T-cell (primary cell): Measurements from ENCODE around the gene CCDC117. TPM values are rescaled to one million over a fixed set of nuclear protein-coding genes. Genes with fewer than 3 reads are reported as not detected.
A peak's percentile ranks its signal among the peaks of the same experiment; 100 is the strongest.

ENCODE experiments used
- ATAC-seq, 4 experiments: fragments of 200-7000 bp in 3 of 4; fragments of 150-1000 bp in 1 of 4; cut with Tn5 transposase; replicated peaks in 1 of 4; 1 replicate in 3 of 4; 2 replicates in 1 of 4; pipeline ENCODE4 v1.10.0; 2021; ENCODE audit warnings: moderate library complexity in 3 of 4, mild to moderate bottlenecking in 2 of 4, moderate number of reproducible peaks in 1 of 4
- CTCF ChIA-PET, 2 donors: fragments of 300-600 bp; sonication (Branson Sonifier 250); formaldehyde crosslinking; loops; one replicate each; lab custom pipeline; 2022; ENCODE audit warnings: antibody characterized with exemption in 2 of 2; lab: Charles Lee
- POLR2A ChIA-PET, 2 donors: fragments of 300-600 bp; sonication (Branson Sonifier 250); formaldehyde crosslinking; loops; one replicate each; lab custom pipeline; 2022; ENCODE audit warnings: antibody characterized with exemption in 2 of 2; lab: Charles Lee
- DNase-seq, 35 experiments: peaks; one replicate each; pipeline versions ENCODE4 v3.0.0 to v3.0.0-alpha.2; 2013 to 2023
- H3K27ac ChIP-seq: one replicate; pipeline ENCODE4 v1.5.1; 2013; ENCODE audit warnings: low read length
- H3K27me3 ChIP-seq, 2 experiments: replicated peaks in 1 of 2; 1 replicate in 1 of 2; 2 replicates in 1 of 2; pipeline versions ENCODE4 v1.6.1 to v1.7.0; 2013; ENCODE audit warnings: low read length in 1 of 2, mixed read lengths in 1 of 2; ENCODE audit not compliant: control insufficient read depth in 2 of 2, insufficient read depth in 2 of 2; ENCODE audit errors: extremely low read depth in 1 of 2
- H3K36me3 ChIP-seq, 2 donors: 1 replicate in 1 of 2; 2 replicates in 1 of 2; pipeline versions ENCODE4 v1.6.1 to v1.7.0; 2013; ENCODE audit warnings: low read length in 1 of 2; ENCODE audit not compliant: control insufficient read depth in 2 of 2, insufficient read depth in 1 of 2; ENCODE audit errors: extremely low read depth in 1 of 2
- H3K4me1 ChIP-seq, 2 experiments: 1 replicate in 1 of 2; 2 replicates in 1 of 2; pipeline versions ENCODE4 v1.6.1 to v1.7.0; 2013; ENCODE audit warnings: low read length in 2 of 2, mixed read lengths in 1 of 2; ENCODE audit not compliant: insufficient read depth in 2 of 2, control insufficient read depth in 1 of 2; ENCODE audit errors: extremely low read depth in 1 of 2
- H3K4me3 ChIP-seq, 2 donors: 1 replicate in 1 of 2; 2 replicates in 1 of 2; pipeline versions ENCODE4 v1.5.1 to v1.7.0; 2013; ENCODE audit warnings: mild to moderate bottlenecking in 2 of 2, low read length in 1 of 2, moderate library complexity in 1 of 2; ENCODE audit not compliant: control insufficient read depth in 1 of 2; ENCODE audit errors: extremely low read depth in 1 of 2
- H3K9me3 ChIP-seq: 2 replicates; pipeline ENCODE4 v1.7.0; 2013
- H3K27ac Mint-ChIP-seq, 2 donors: one replicate each; pipeline ENCODE4 v1.8.0; 2020 to 2021; ENCODE audit warnings: mild to moderate bottlenecking in 2 of 2, mixed read lengths in 2 of 2
- H3K27me3 Mint-ChIP-seq, 2 donors: one replicate each; pipeline ENCODE4 v1.8.0; 2021 to 2022; ENCODE audit warnings: mixed read lengths in 2 of 2
- H3K36me3 Mint-ChIP-seq: one replicate; pipeline ENCODE4 v1.8.0; 2021; ENCODE audit warnings: mixed read lengths
- H3K4me1 Mint-ChIP-seq, 3 donors: one replicate each; pipeline ENCODE4 v1.8.0; 2020 to 2022; ENCODE audit warnings: mixed read lengths in 3 of 3, mild to moderate bottlenecking in 1 of 3
- H3K4me3 Mint-ChIP-seq, 3 donors: one replicate each; pipeline ENCODE4 v1.8.0; 2020 to 2022; ENCODE audit warnings: mild to moderate bottlenecking in 3 of 3, mixed read lengths in 3 of 3, moderate library complexity in 3 of 3
- H3K9me3 Mint-ChIP-seq, 3 donors: one replicate each; pipeline ENCODE4 v1.8.0; 2020 to 2022; ENCODE audit warnings: mixed read lengths in 3 of 3
- WGBS: methylation state at CpG from one replicate; pipeline ENCODE4 v1.1.5; 2013; ENCODE audit warnings: missing lambda C conversion rate; ENCODE audit not compliant: insufficient coverage; 5-methylcytosine and 5-hydroxymethylcytosine counted together
- total RNA-seq, 35 experiments: library from RNA in 6 of 35; stranded (reverse) in 6 of 35; fragments of 120-200 nt in 1 of 35; gene quantifications; one replicate each; pipeline versions ENCODE4 v1.2.1 to v1.2.4 and lab custom pipeline; 2013 to 2026

Gene CCDC117
- total RNA-seq, 5 donors from 2014 or later (not counting 1 experiment from before 2014, with no cell fraction given): 14.4 to 22.7 (median 17.4) TPM

DNA sequence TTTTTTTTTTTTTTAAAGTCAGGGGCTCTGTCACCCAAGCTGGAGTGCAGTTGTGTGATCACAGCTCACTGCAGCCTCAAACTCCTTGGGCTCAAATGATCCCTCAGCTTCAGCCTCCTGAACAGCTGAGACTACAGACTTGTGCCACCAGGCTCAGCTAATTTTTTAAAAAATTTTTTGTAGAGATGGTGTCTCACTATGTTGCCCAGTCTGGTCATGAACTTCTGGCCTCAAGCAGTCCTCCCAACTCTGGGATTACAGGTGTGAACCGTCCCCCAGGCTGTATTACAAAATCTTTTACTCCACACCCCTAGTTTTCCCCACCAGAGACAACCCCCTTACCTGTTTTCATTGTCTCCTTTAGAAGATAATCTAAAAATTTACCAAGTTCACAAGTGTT lies 1.9 kb downstream of the CCDC117 start:
- no peaks in the 10 kb centered on the region for H3K27me3 ChIP-seq
- ATAC-seq (no peak), DNase-seq (no peak)
- Mint-ChIP-seq H3K27ac (peak overlapping the region; percentile 34 to 50), H3K36me3 (peaks cover 13% of the 10 kb centered on the region), H3K4me1 (peaks cover 40 to 44% (median 42%) of the 10 kb centered on the region in 3 donors), H3K9me3 (no peaks in the 10 kb centered on the region), H3K27me3 (no peaks in the 10 kb centered on the region), H3K4me3 (peak overlapping the region; percentile 97 to 98 (median 97))
- no peak overlapping the region for H3K27ac ChIP-seq
- no peak overlapping the region for H3K4me3 ChIP-seq
- H3K4me1 ChIP-seq: peaks cover 7 to 41% of the 10 kb centered on the region in 2 experiments
- CTCF ChIA-PET: interaction anchor here (0.9 to 1.1 kb wide), 2 partner anchors 12 to 36 kb away, joined by 3 read pairs; no protein-coding TSS in a partner anchor
- no CpG with 5 or more reads among the region's 1 CpG for WGBS
- H3K9me3 ChIP-seq: no peaks in the 10 kb centered on the region
- POLR2A ChIA-PET: no interaction called here
- H3K36me3 ChIP-seq: peaks cover 4 to 22% of the 10 kb centered on the region in 2 donors

DNA sequence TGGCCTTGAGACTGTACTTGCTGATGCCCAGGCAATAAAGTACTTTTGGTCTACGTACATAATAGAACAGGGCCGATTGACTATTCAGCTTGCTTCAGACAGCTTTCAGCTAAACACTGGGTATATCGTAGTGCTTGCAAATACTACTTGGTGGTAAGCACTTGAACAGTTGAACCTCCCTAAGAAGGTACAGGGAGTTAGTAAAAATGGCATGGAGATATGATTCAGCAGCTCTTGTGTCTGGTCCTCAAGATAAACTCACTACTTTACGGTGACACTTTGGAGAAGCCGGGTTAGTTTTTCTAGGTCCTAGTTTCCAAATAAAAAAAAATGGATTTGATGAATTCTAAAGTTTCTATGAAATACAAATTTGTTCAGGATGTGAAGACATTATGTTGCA lies 7.3 kb downstream of the CCDC117 start:
- peaks cover 23% of the 10 kb centered on the region for H3K36me3 Mint-ChIP-seq
- Histone ChIP-seq H3K27me3 (no peaks in the 10 kb centered on the region), H3K4me1 (peaks cover 3 to 20% of the 10 kb centered on the region in 2 experiments), H3K4me3 (no peak overlapping the region), H3K27ac (no peak overlapping the region), H3K9me3 (no peaks in the 10 kb centered on the region), H3K36me3 (peaks cover 4 to 60% of the 10 kb centered on the region in 2 donors)
- no peak overlapping the region for H3K27ac Mint-ChIP-seq
- no peaks in the 10 kb centered on the region for H3K9me3 Mint-ChIP-seq
- 92% methylated on average over 2 of the region's 5 CpGs for WGBS
- H3K4me1 Mint-ChIP-seq: peaks cover 26 to 45% (median 41%) of the 10 kb centered on the region in 3 donors
- H3K4me3 Mint-ChIP-seq: no peak overlapping the region
- POLR2A ChIA-PET: no interaction called here
- CTCF ChIA-PET: interaction anchor here (0.6 kb wide), 2 partner anchors 33 to 256 kb away, joined by 3 read pairs; no protein-coding TSS in a partner anchor
- no peak for ATAC-seq
- no peaks in the 10 kb centered on the region for H3K27me3 Mint-ChIP-seq
- no peak for DNase-seq

DNA sequence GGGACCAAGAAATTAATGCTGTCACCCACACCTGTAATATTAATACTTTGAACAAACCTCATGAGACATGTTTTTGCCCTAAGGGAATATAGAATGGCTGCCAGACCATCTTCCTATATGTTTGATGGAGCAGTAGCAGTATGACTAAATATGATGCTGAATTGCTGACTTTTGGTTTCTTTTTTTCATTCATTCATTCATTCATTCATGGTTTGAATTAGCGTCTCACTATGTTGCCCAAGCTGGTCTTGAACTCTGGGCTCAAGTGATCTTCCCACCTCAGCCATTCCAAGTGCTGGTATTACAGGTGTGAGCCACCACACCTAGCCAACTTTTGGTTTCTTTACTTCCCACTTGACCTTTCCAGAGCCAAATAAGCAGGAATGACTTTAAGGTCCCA lies 7.8 kb downstream of the CCDC117 start:
- Mint-ChIP-seq H3K9me3 (no peaks in the 10 kb centered on the region), H3K36me3 (peaks cover 24% of the 10 kb centered on the region), H3K4me1 (peaks cover 21 to 42% (median 38%) of the 10 kb centered on the region in 3 donors), H3K27ac (no peak overlapping the region), H3K4me3 (no peak overlapping the region), H3K27me3 (no peaks in the 10 kb centered on the region)
- 75% methylated on average over 1 of the region's 1 CpG for WGBS
- ATAC-seq (no peak), DNase-seq (no peak)
- H3K27me3 ChIP-seq: no peaks in the 10 kb centered on the region
- ChIA-PET CTCF (interaction anchor here in 1 of 2 donors (0.6 kb wide), 1 partner anchor 7 kb away, joined by 3 read pairs; no protein-coding TSS in a partner anchor), POLR2A (no interaction called here)
- H3K9me3 ChIP-seq: no peaks in the 10 kb centered on the region
- H3K4me1 ChIP-seq: peaks cover 3 to 17% of the 10 kb centered on the region in 2 experiments
- H3K4me3 ChIP-seq: no peak overlapping the region
- no peak overlapping the region for H3K27ac ChIP-seq
- peaks cover 4 to 59% of the 10 kb centered on the region in 2 donors for H3K36me3 ChIP-seq

DNA sequence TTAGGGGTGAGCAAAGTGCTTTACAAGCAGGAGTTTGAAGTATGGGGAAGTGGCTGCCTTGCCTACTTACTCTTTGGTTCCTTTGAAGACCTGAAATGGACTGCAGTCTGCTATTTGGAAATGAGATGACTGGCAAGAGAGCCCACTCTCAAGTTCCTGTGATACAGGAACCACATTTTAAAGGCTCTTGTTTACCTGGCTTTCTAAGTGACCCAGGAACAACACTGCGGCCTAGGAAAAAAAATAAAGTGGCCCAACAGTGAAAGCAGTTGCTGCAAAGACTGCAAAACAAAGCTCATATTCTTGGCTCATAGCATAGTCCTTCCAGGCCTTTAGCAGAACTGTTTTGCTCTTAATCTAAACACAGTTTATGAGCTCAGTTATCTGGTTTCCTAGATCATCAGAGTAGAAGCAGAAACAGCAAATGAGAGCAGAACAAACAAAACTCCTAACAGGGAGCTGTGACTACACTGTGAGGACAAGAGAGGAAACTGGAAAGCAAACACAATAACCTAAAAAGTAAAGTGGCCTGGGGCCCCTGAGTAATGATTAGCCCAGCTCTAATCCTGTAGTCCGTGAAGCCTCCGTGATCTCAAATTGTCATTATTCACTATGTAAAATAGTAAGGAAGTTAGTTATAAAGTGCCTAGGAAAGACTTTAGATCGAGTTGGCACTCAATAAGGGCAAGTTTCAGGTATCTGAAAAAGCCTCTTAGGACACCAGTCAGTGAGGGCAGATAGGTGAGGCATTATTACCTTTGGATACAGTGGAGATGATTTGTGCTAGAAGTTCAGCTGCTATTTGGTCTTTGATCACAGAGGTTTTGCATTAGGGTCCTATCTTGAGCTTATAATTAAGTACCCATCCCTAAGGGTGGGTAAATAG lies 11.5 kb downstream of the CCDC117 start:
- H3K27me3 ChIP-seq: no peaks in the 10 kb centered on the region
- H3K27ac Mint-ChIP-seq: peak overlapping the region in 1 of 2 donors; percentile 34
- H3K4me3 Mint-ChIP-seq: no peak overlapping the region
- H3K9me3 Mint-ChIP-seq: no peaks in the 10 kb centered on the region
- POLR2A ChIA-PET: interaction anchor here (0.7 to 0.9 kb wide), 3 partner anchors 11 to 13 kb away, joined by 3 read pairs; partner anchors contain the start of gene CCDC117 (in 1 of the 2)
- peaks cover 39% of the 10 kb centered on the region for H3K36me3 Mint-ChIP-seq
- peaks cover 0 to 20% (median 17%) of the 10 kb centered on the region in 3 donors for H3K4me1 Mint-ChIP-seq
- H3K4me1 ChIP-seq: no peaks in the 10 kb centered on the region
- ATAC-seq: no peak
- DNase-seq: no peak
- H3K9me3 ChIP-seq: no peaks in the 10 kb centered on the region
- 79% methylated on average over 2 of the region's 4 CpGs for WGBS
- no peak overlapping the region for H3K27ac ChIP-seq
- H3K27me3 Mint-ChIP-seq: no peaks in the 10 kb centered on the region
- H3K4me3 ChIP-seq: no peak overlapping the region
- CTCF ChIA-PET: interaction anchor here (0.6 to 0.8 kb wide), 5 partner anchors 9 to 256 kb away, joined by 3 to 4 read pairs (median 3); partner anchors contain the start of gene CCDC117 (in 1 of the 2)
- H3K36me3 ChIP-seq: peaks cover 5 to 64% of the 10 kb centered on the region in 2 donors

DNA sequence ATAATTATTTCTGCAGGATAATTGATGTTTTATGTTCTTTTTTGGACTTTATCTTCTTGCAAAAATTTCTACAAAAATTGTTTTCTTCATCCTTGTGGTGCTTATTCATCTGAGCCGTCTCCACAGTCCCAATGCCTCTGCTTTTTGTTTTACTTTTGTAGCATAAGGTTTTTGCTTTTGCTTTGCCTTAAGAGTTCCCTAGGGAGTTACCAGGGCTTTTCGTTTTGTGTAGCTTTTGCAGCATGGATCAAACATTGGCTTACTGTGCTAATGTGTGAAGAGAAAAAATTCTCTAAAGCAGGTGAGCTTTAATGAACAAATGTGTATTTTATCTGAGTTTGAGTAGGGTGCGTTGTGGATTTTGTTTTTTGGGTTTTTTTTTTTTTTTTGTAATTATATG lies 16.1 kb downstream of the CCDC117 start:
- POLR2A ChIA-PET: interaction anchor here in 1 of 2 donors (0.5 kb wide), 1 partner anchor 20 kb away, joined by 4 read pairs; no protein-coding TSS in a partner anchor
- Histone ChIP-seq H3K4me3 (no peak overlapping the region), H3K4me1 (peaks cover 6 to 31% of the 10 kb centered on the region in 2 experiments), H3K27me3 (no peaks in the 10 kb centered on the region), H3K27ac (no peak overlapping the region), H3K36me3 (peaks cover 5 to 36% of the 10 kb centered on the region in 2 donors), H3K9me3 (no peaks in the 10 kb centered on the region)
- WGBS: 67% methylated on average over 1 of the region's 3 CpGs
- H3K27me3 Mint-ChIP-seq: no peaks in the 10 kb centered on the region
- H3K9me3 Mint-ChIP-seq: no peaks in the 10 kb centered on the region
- peaks cover 32 to 37% (median 34%) of the 10 kb centered on the region in 3 donors for H3K4me1 Mint-ChIP-seq
- CTCF ChIA-PET: interaction anchor here (0.5 to 5.1 kb wide), 6 partner anchors 12 to 250 kb away, joined by 3 to 42 read pairs (median 4); no protein-coding TSS in a partner anchor
- peak overlapping the region in 1 of 2 donors; percentile 55 for H3K27ac Mint-ChIP-seq
- ATAC-seq (no peak), DNase-seq (no peak)
- peaks cover 34% of the 10 kb centered on the region for H3K36me3 Mint-ChIP-seq
- H3K4me3 Mint-ChIP-seq: no peak overlapping the region

DNA sequence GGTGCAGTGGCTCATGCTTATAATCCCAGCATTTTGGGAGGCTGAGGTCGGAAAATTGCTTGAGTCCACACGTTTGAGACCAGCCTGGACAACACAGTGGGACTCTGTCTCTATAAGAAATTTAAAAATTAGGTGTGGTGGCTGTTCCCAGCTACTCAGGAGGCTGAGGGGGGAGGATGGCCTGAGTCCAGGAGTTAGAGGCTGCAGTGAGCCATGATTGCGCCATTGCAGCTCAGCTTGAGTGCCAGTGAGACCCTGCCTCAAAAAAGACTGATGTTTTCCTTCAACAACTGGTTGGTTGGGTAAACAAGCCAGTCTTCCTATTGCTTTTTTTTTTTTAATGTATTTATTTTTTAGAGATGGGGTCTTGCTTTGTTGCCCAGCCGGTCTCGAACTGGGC lies 18.6 kb downstream of the CCDC117 start:
- 100% methylated on average over 3 of the region's 5 CpGs for WGBS
- H3K4me1 ChIP-seq: peaks cover 6 to 41% of the 10 kb centered on the region in 2 experiments
- H3K4me3 ChIP-seq: no peak overlapping the region
- H3K36me3 Mint-ChIP-seq: peaks cover 40% of the 10 kb centered on the region
- H3K9me3 ChIP-seq: no peaks in the 10 kb centered on the region
- peak overlapping the region; percentile 23 to 31 for H3K27ac Mint-ChIP-seq
- H3K4me3 Mint-ChIP-seq: peak overlapping the region in 1 of 3 donors; percentile 55
- no peak for ATAC-seq
- peaks cover 55 to 62% (median 56%) of the 10 kb centered on the region in 3 donors for H3K4me1 Mint-ChIP-seq
- peaks cover 10 to 39% of the 10 kb centered on the region in 2 donors for H3K36me3 ChIP-seq
- no peak for DNase-seq
- no peaks in the 10 kb centered on the region for H3K27me3 Mint-ChIP-seq
- CTCF ChIA-PET: interaction anchor here (0.6 to 5.1 kb wide), 6 partner anchors 9 to 42 kb away, joined by 3 to 42 read pairs (median 6); partner anchors contain the start of gene XBP1 (in 1 of the 2)
- no peaks in the 10 kb centered on the region for H3K9me3 Mint-ChIP-seq
- H3K27ac ChIP-seq: peak overlapping the region; percentile 8
- no peaks in the 10 kb centered on the region for H3K27me3 ChIP-seq
- POLR2A ChIA-PET: no interaction called here
